HG03575 (cell line): ENCODE measurements around the gene SEPTIN11.
A peak's percentile ranks its signal among the peaks of the same experiment; 100 is the strongest.

Source experiments
- ATAC-seq: cut with Tn5 transposase; IDR thresholded peaks from one replicate; pipeline ENCODE4 v1.9.1; 2021; ENCODE audit not compliant: unreplicated experiment, insufficient number of reproducible peaks, low FRiP score; ENCODE audit errors: extremely low read depth

SEPTIN11 gene

DNA sequence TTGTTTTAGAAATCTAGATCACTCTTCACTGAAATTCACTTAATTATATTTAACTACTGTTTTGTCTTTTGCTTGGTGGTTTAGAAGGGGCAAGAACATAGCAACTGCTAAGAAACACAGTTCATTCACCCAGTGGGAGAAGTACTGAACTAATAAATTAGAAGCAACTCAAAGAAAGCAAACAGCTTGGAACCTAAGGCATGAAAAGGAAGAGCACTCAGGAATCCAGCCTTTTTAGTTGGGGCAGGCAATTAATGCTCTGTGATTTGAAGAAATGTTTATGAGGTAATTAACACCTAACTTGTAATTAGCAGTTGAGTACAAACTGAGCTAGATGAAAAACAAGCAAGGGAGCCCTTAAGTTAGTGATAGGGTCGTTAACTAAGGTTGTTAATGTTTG, 22.8 kb downstream of the SEPTIN11 start:
- ATAC-seq = no peak

DNA sequence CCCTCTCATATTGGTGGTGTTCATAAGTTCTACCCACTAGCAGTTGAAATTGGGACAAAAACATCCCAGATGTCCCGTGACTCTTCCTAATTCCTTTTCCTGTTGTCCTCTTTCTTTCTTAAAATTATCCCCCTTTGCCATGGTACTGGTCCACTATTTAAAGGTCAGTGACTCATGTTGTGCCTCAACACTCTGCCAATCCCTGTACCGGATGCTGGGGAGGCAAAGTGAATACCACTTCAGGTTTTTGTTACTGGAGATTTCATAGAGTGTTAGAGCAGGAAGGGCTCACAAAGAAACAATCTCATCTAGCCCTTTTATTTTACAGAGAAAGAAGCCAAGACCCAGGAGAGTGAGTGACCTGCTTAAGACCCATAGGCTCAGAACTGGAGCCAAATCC, 24.6 kb downstream of the SEPTIN11 start:
- ATAC-seq = no peak

DNA sequence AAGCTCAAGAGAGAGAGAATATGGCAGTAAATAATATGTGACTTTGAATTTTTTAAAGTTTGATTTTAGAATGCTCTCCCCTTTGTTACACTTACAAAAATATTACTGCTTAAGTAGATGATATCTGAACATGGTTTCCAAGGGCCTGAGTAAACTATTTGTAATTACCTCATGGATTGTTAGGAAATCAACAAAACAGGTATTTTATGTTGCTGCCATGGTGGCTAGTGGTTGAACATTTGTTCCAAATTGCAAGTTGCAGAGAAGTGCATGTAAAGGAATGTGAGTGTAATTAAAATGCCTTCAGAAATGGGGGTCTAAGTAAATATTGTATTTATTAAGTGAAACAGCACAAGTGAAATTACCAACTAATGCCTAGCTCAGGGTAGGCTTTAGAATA, 27.6 kb downstream of the SEPTIN11 start:
- no peak for ATAC-seq

DNA sequence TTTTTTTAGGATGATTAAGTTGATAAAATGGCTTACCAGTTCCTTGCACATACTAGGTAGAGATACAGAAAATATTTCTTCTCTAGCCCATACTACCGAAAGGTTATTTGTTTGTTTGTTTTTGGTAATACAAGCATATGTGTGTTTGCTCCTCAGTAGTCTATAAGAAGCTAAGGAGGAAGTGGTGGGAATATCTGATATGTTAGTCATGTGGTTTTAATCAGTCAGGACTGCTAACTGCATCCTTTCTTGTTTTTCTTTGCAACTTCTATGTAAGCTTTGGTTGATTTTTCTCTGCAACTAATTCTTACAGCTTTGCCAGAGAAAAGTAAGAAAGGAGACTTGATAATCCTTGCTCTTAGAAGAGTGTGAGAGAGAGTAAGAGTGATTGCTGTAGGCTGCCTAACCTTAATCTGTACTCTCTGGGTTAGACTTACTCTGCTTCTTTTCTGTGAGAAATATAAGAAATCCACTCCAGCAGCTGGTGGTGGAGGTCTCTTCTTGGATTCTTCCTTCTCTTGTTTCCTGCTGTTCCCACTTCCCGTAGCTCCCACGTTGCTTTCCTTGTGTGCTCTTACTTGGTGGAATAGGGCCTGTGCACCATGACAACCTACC, 28.3 kb downstream of the SEPTIN11 start:
- no peak for ATAC-seq

DNA sequence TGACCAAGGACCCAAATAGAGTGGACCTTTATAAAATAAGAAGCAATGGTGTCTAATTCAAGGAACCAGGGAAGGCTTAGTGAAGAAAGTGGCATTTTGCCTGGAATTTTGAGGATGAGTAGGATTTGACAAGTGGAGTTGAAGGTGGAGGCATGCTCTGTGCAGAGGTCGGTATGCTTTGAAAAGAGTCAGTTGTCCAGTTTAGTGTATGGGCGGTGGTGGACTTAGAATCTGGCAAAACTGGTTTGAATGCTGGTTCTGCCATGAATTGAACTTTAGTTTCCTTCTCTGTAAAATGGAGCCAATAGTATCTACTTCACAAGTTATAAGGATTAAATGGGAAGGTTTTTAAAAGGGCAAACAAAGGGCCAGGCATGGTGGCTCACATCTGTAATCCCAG, 29.7 kb downstream of the SEPTIN11 start:
- ATAC-seq = no peak

DNA sequence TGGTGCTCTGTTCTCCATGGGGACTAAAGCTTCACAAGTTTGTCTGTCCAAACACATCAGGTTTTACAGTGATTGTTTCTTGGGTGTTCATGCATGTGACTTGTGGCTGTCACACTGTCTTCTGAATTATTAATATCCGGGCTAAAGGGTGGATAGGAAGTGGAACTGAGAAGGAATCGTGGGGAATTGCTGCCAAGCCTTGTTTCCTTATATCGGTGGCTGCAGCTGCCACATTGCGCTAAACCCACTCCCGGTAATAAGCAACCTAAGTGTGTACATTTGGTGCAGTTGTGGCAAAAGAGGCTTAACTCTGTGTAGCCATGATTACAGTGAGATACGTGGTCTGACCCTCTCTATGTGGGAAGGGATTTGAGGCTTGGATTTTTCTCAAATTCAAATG, 30.7 kb downstream of the SEPTIN11 start:
- no peak for ATAC-seq

DNA sequence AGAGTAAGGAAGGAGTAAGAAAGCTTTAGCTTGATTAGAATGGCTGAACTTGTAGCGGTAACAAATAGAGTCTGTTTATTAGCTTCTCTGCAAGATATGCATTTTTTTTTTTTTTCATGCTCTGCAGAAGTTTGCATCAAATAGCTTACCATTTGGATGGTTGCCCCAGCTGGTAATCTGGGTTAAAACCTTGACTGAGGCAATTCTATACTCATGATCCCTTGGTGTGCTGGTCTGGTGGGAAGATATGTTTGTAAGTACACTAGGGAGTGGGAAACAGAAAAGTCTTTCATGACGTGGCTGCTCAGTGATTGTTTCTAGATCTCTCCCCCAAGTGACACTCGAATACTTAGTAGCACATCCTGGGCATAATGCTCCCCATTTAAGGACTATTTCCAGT, 32.1 kb downstream of the SEPTIN11 start:
- no peak for ATAC-seq

DNA sequence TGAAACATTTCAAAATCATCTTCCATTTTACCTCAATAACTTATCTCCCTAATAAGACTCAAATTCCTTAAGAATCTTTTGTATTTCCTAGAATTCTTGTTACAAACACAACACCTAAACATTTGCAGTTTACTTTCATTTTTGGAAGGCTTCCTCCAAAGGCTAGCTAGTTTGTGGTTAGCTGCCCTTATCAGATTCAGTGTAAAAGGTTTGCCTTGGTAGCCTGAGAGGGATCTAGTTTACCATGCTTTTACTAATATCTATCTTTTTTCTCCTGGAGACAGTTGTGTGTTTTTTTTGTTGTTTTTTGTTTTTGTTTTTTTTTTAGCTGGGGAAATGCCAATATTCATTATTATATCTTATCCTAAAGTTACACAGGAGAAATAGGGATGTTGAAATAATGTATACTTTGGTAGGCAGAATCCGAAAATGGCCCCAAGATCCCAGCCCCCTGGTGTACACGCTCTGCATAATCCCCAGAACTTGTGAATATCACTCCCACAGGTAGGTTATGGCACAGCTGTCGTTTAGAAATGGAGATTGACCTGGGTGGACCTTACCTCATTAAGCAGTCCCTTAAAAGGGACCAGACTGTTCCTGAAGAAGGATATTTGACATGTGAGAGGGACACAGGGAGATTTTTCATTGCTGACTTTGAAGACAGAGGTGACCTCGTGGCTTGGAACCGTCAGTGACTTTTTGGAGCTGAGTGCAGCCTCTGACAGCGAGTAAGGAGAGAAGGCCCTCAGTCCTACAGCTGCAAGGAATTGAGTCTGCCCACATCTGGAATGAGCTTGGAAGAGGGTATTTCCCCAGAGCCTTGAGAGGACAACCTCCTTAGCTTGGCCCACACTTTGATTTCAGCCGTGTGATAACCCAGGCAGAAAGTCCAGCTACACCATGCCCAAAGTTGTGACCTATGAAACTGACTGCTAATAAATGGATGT, 33.4 kb downstream of the SEPTIN11 start:
- no peak for ATAC-seq

DNA sequence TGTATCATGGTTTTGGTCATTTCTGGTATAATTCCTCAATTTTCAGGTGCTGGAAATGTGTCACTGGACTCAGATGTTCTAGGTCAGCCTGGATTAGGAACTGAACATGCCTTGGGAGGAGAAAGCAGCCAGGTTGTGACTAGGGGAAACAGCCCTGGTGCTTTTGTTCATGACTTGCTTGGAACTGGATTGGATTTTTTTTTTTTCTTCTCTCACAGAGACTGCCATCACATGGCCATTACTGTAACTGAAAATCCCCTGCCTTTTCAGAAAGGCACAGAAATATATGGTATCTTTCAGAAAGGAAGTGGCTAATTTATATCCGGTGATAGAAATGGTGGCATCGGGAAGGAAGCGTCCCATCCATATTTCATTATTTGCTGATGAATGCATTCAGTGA, 34.6 kb downstream of the SEPTIN11 start:
- peak; percentile 42 for ATAC-seq

DNA sequence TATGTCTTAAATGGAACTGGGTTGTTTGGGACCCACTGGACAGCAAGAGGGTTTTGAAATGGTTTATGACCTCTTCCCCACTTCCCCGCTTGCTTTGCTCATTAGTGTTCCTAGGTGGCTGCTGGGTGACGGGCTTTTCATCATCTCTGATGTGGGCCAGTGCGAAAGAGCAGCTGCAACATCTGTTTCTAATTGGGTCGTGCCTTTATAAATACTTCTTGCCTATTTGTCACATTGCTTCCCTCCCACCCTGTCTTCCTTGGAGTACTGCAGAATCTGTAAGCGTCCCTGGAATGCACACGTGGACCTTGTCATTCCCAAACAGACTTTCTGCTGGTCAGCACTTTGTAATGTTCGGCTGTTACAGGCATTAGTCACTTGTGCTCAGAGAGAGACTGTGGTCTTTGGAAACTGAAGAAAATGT, 35.2 kb downstream of the SEPTIN11 start:
- no peak for ATAC-seq

DNA sequence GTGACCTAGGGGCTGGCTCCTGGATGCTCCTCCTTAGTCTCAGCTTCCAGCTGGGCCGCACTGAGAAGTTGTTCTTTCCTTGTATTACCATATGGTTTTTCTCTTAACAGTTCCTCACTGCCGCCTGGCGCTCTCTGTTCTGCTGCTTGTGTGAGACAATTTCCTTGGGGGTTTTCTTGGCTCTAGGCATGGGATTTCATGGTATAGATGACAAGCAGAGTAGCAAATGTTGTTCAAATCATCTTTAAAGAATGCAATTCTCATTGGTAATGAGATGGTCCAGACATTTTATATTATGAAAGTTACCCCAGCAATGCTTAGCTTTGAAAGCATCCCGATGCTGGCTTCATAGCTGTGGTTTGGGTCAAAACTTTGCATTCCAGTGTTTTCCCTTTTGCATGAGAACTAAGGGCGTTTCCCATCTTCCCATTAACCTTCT, 37.6 kb downstream of the SEPTIN11 start:
- ATAC-seq = no peak

DNA sequence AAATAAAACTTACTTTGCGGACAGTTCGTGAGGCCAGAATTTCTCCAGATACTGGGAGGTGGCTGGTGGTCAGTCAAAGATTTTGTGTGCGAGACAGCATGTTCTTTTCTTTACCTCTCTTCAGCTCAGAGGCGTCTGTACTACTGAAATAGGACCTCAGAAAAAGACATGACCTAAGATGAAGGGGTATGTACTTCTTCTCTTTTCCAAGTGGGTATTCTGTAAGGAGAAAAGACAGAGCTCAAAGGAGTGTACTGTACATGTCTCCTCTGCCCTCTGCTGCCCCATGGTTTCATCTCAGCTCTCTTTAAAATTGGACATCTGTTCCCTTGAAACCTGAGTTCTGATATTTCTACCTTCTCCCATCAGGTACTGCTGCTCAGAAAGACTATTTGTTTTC, 38.1 kb downstream of the SEPTIN11 start:
- ATAC-seq = no peak

DNA sequence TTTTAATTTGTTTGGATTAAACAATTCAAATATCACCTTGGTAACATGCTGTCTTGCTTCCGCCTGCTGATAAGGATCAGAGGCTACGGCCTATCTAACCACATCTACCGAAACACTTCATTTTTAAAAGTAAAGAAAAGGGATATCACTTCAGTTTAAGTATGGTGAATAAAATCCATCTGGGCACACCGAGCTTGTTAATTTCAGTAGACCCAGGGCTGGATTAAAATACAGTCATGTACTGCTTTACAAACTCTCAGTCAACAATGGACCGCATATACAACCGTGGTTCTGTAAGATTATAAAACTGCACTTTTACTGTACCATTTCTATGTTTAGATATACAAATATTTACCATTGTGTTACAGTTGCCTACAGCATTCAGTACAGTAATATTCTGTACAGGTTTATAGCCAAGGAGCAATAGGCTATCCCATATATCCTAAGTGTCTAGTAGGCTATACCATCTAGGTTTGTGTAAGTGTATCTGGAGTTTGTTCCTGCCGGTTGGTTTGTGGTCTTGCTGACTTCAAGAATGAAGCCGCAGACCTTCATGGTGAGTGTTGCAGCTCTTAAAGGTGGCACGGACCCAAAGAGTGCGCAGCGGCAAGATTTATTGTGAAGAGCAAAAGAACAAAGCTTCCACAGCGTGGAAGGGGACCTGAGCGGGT, 40.0 kb downstream of the SEPTIN11 start:
- ATAC-seq = no peak

DNA sequence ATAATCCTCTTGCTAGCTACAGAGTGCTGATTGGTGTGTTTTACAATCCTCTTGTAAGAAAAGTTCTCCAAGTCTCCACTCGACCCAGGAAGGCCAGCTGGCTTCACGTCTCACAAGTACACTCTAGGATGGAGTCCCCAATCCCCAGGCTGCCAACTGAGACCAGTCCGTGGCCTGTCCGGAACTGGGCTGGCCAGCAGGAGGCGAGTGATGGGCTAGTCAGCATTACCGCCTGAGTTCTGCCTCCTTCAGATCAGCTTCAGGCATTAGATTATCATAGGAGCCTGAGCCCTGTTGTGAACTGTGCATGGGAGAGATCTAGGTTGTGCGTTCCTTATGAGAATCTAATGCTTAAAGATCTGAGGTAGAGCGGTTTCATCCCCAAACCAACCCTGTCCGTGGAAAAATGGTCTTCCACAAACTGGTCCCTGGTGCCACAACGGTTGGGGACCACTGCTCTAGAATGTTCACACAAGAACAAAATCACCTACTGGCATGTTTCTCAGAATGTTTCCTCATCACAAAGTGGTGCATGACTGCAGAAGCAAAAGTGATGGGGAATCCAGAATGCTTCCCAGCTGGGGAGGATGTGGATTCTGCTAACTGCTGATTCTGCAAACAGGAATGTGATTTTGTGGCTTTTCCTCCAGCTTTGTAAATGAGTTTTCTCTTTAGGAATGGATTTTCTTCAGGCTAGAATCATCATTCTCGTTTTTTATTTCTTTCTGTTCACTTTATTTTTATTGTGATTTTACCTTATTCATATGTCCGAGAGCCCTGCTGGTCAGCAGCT, 40.9 kb downstream of the SEPTIN11 start:
- ATAC-seq = no peak

DNA sequence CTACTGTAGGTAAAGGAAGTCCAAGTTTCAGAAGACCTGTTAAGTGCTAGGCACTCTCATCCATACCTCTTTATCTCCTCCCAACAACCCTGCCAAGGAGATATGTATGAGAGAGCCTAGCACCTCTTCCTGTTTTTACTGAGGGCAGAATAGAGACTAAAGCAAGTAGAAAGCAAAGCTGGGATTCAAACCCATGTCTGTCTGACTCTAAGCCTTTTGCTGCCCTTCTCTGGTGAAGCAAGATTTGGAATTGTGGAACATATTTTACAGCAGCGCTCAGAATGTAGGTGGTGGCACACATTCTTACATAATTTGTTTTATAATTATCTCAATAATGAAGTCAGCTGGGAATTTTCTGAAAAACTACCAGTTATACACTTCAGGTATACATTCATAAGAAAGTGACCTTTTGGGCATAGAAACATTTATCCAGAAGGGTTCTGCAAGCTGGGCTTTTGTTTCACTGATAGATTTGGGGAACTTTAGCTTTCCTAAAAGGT, 41.7 kb downstream of the SEPTIN11 start:
- ATAC-seq = no peak

DNA sequence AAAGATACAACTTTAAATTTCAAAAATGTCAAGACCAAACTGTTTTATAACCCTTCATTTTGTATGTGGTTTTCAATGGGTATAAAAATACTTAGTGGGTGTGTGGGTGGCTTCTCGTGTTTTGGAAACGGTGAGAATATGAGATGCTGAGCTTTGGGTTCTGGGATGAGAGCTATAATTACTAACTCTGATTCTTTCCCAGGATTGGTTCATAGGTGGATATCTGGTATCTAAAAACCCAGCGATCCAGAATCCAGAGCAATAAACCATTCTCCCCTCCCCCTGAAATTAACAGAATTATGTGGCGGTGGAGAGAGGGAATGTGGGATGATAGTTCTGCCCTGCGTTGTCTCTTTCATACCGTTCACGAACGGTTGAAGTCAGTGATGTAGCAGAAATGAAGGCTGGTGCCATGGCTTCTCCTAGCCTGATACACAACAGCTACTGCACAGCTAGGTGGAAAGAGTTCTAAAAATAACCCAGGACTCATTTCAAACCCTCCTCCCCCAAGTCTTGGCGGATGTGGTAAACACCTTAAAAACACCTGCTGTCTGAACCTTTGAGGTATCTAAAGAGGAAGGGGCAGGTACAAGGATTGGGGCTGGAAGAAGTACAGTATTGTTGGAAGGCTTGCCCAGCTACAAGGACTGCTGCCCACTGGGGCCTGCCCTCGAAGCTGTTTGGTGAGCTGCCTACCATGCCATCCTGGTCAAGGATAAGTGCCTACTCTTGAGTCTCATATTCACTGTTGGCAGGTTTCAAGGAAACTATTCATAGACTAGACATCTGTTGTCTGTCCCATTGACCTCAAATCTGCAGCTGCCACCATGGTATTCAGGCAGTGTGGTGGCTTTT, 44.5 kb downstream of the SEPTIN11 start:
- peak; percentile 78 for ATAC-seq

DNA sequence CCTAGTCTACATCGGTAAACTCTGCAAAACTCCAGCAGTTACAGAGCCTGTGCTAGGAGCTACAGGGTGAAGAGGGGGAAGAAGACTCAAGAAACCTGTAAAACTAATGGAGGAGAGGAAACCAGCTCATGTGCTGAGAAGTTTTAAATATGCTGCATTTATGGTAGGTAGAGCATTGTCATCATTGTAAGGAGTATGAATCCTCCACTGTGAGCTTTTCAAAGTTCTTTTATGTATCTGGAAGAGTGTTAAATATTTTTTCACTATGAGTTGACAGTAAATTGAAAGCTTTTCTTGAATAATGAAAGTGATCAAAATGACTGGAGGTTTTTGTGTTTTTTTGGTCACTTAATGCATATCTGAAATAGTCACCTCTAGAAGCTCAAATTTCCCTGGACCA, 46.2 kb downstream of the SEPTIN11 start:
- ATAC-seq = no peak

DNA sequence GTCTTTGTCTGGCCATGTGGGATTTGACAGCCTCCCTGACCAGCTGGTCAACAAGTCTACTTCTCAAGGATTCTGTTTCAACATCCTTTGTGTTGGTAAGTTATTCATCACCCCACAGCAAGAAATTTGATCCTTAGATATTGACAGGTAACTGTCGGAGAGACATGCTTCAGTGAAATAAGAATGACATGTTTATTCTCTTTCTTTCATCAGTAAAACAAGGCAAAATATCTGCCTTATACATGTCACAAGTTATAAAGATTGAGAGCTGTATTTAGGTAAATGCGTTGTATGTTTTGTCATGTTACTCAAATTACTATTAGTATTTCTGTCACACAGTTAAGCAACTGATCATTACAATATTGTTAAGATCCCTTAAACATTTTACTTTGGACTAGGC, 46.9 kb downstream of the SEPTIN11 start:
- no peak for ATAC-seq
